Epithelial cell of esophagus (primary cell): Measurements from ENCODE around the gene CIB4.

Experiments
- DNase-seq: peaks from one replicate; pipeline ENCODE4 v3.0.0; 2010; ENCODE audit warnings: low read depth
- H3K4me3 ChIP-seq: 2 replicates; pipeline ENCODE4 v1.5.1; 2011; ENCODE audit warnings: mild to moderate bottlenecking, low read length, control low read depth
- CTCF ChIP-seq: IDR thresholded peaks from 2 replicates; pipeline ENCODE4 v1.5.1; 2011; ENCODE audit warnings: low read depth, mild to moderate bottlenecking, low read length, control low read depth, inconsistent platforms; ENCODE audit not compliant: insufficient read depth; ENCODE audit errors: missing control alignments

CIB4 gene

GRCh38 chr2:26616706-26617587, 24.2 kb downstream of the CIB4 start:
- no peak for DNase-seq
- TF ChIP-seq CTCF: no peak
- H3K4me3 ChIP-seq: no peak overlapping the region

GRCh38 chr2:26615860-26616705, 25.1 kb downstream of the CIB4 start:
- no peak for DNase-seq
- TF ChIP-seq CTCF: no peak
- H3K4me3 ChIP-seq: no peak overlapping the region

DNA sequence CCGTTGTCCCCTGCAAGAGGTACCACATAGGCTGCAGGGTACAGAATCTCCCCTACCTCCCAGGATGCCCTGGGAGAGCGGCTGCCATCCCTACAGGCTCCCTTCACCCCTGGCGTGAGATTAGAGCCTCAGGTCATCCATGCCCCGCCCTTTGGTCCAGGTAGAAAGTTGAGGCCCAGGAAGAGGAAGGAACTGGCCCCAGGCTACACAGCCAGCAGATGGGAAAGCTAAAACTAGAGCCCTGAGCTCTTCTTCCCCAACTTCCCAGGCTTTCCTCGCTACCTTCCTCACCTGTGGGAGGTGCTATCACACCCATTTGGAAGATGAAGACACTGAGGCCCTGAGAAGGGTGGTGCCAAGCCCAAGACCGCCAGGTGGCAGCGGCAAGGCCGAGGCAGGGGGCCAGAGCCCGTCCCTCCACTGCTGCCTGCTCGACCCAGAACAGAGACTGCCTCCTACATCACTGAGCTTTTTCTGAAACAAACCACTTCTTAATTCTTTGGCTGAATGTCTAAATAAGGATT, 25.8 kb downstream of the CIB4 start:
- no peak for TF ChIP-seq CTCF
- peak; percentile 21 for DNase-seq
- H3K4me3 ChIP-seq: no peak overlapping the region

- TF ChIP-seq CTCF: no peak
- no peak for DNase-seq
- H3K4me3 ChIP-seq: no peak overlapping the region
These were observed 26.7 kb downstream of the CIB4 start for GRCh38 chr2:26614216-26615138.

DNA sequence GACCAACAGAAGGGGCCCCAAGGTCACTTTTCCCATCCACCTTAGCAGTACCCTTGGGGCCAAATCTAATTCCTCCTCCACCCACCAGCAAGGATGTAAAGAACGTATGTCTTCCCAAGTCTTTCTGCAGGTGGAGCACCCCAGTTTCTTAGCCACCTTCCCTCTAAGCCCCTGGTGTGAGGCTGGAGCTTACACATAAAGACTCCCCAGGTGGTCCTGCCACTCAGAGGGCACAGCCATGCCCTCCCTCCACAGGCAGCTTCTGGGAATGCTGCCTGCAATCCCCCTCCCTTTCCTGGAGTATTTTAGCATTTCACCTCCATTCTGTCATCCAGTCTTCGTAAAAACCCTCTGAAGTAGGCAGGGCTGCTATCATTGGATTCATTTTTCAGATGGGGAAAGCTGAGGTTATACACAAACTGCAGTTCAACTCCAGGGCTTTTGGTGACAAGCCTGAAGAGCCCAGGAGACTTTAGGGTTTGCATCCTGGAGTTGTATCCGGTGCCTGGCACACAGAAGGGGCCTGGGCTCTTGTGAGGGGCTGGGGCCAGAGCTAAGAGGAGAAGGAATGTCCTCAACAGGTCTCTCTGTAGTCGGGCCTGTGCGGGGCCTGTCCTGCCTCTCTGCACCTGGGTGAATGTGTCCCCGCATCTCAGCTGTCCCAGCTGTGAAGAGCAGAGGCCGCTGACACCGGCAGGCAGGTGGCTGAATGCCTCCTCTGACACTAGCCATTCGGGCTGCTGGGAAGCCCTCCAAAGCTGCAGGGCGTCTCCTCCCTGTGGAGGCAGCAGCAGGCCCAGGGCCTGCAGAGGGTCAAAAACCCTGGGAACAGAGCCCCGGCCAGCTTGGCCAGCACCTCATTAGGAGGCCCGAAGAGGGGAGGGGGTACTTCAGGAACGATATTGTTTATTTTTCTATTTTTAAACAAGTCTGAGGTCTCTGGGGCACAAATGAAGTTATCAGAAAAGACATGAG, 27.6 kb downstream of the CIB4 start:
- no peak for DNase-seq
- no peak overlapping the region for H3K4me3 ChIP-seq
- no peak for TF ChIP-seq CTCF
